CD1c-positive myeloid dendritic cell (primary cell): ENCODE measurements around the gene GPR87.

Experiments
- DNase-seq: peaks from one replicate; pipeline ENCODE4 v3.0.0-alpha.2; 2016; ENCODE audit errors: extremely low spot score

Gene GPR87

GRCh38 chr3:151315846-151316245 is 774 bp downstream of the GPR87 start:
- no peak for DNase-seq

GRCh38 chr3:151315136-151315535 is 1.5 kb downstream of the GPR87 start:
- no peak for DNase-seq

- no peak for DNase-seq
These were observed 2.0 kb downstream of the GPR87 start for GRCh38 chr3:151314593-151314992.

- DNase-seq, result no peak
These were observed 2.5 kb downstream of the GPR87 start for GRCh38 chr3:151314137-151314536.

- DNase-seq, result no peak
These were observed 3.6 kb downstream of the GPR87 start for GRCh38 chr3:151312972-151313371.

GRCh38 chr3:151309566-151309965 is 7.1 kb downstream of the GPR87 start:
- no peak for DNase-seq

- no peak for DNase-seq
These were observed 8.8 kb downstream of the GPR87 start for GRCh38 chr3:151307583-151308488.

GRCh38 chr3:151307131-151307530 is 9.5 kb downstream of the GPR87 start:
- no peak for DNase-seq

GRCh38 chr3:151306168-151306810 is 10.3 kb downstream of the GPR87 start:
- DNase-seq, result no peak

- DNase-seq, result no peak
These were observed 10.9 kb downstream of the GPR87 start for GRCh38 chr3:151305775-151306151.

GRCh38 chr3:151305060-151305774 is 11.4 kb downstream of the GPR87 start:
- no peak for DNase-seq

GRCh38 chr3:151303751-151304150 is 12.9 kb downstream of the GPR87 start:
- no peak for DNase-seq

GRCh38 chr3:151301787-151302186 is 14.8 kb downstream of the GPR87 start:
- no peak for DNase-seq

GRCh38 chr3:151300539-151300938 is 16.1 kb downstream of the GPR87 start:
- DNase-seq, result peak; percentile 13

- DNase-seq, result no peak
These were observed 17.6 kb downstream of the GPR87 start for GRCh38 chr3:151299006-151299405.

- no peak for DNase-seq
These were observed 19.2 kb downstream of the GPR87 start for GRCh38 chr3:151297429-151297828.

- no peak for DNase-seq
These were observed 20.4 kb downstream of the GPR87 start for GRCh38 chr3:151296226-151296625.

GRCh38 chr3:151293127-151293526 is 23.5 kb downstream of the GPR87 start:
- no peak for DNase-seq

- DNase-seq, result peak; percentile 38
These were observed 25.9 kb downstream of the GPR87 start for GRCh38 chr3:151290673-151291072.

- no peak for DNase-seq
These were observed 27.2 kb downstream of the GPR87 start for GRCh38 chr3:151289445-151289844.

- no peak for DNase-seq
These were observed 30.7 kb downstream of the GPR87 start for GRCh38 chr3:151285940-151286339.

- peak; percentile 71 for DNase-seq
These were observed 32.6 kb downstream of the GPR87 start for GRCh38 chr3:151283907-151284461.
